ENCODE results near the gene CREB3L1. TPM values are rescaled to one million over a fixed set of nuclear protein-coding genes. Genes with fewer than 3 reads are reported as not detected.
"Not testable (repeated sequence)": the region's sequence is repeated elsewhere in the genome, so short reads cannot be mapped to it uniquely, and the experiment has no call there.

The CREB3L1 gene
- total RNA-seq, 5 donors from 2014 or later (not counting 1 experiment from before 2014, with no cell fraction given), result 0.38 to 0.72 (median 0.38) TPM; not detected in 2

GRCh38 chr11:46251954-46252353 is 25.5 kb upstream of the CREB3L1 start:
- Mint-ChIP-seq H3K4me1 (no peaks in the 10 kb centered on the region), H3K4me3 (no peak overlapping the region), H3K9me3 (no peaks in the 10 kb centered on the region), H3K36me3 (no peaks in the 10 kb centered on the region), H3K27me3 (no peaks in the 10 kb centered on the region), H3K27ac (no peak overlapping the region)
- DNase-seq (peak in 1 of 35 experiments; percentile 17), ATAC-seq (replicated peaks in 1 of 4) (no peak)
- H3K4me1 ChIP-seq (ENCODE audit: control insufficient read depth in 1 of 2, extremely low read depth in 1 of 2, insufficient read depth in 2 of 2, low read length in 2 of 2), result no peaks in the 10 kb centered on the region
- POLR2A ChIA-PET, result no interaction called here
- H3K36me3 ChIP-seq (ENCODE audit: control insufficient read depth in 2 of 2, extremely low read depth in 1 of 2, insufficient read depth in 1 of 2, low read length in 1 of 2), result no peaks in the 10 kb centered on the region
- H3K4me3 ChIP-seq (ENCODE audit: control insufficient read depth in 1 of 2, extremely low read depth in 1 of 2, low read length in 1 of 2), result no peak overlapping the region
- H3K9me3 ChIP-seq, result no peaks in the 10 kb centered on the region
- H3K27ac ChIP-seq (ENCODE audit: low read length), result no peak overlapping the region
- WGBS (ENCODE audit: insufficient coverage), result 66% methylated on average over 6 of the region's 6 CpGs
- CTCF ChIA-PET, result interaction anchor here in 1 of 2 donors (0.5 kb wide), 1 partner anchor 22 kb away, joined by 8 read pairs; no protein-coding TSS in a partner anchor
- H3K27me3 ChIP-seq (replicated peaks in 1 of 2; ENCODE audit: control insufficient read depth in 2 of 2, extremely low read depth in 1 of 2, insufficient read depth in 2 of 2, low read length in 1 of 2), result peaks cover 0 to 25% of the 10 kb centered on the region in 2 experiments

GRCh38 chr11:46252373-46252914 is 25.0 kb upstream of the CREB3L1 start:
- H3K27me3 Mint-ChIP-seq, result no peaks in the 10 kb centered on the region
- Histone ChIP-seq H3K36me3 (ENCODE audit: control insufficient read depth in 2 of 2, extremely low read depth in 1 of 2, insufficient read depth in 1 of 2, low read length in 1 of 2) (no peaks in the 10 kb centered on the region), H3K4me1 (ENCODE audit: control insufficient read depth in 1 of 2, extremely low read depth in 1 of 2, insufficient read depth in 2 of 2, low read length in 2 of 2) (no peaks in the 10 kb centered on the region), H3K4me3 (ENCODE audit: control insufficient read depth in 1 of 2, extremely low read depth in 1 of 2, low read length in 1 of 2) (no peak overlapping the region), H3K27ac (ENCODE audit: low read length) (no peak overlapping the region), H3K27me3 (replicated peaks in 1 of 2; ENCODE audit: control insufficient read depth in 2 of 2, extremely low read depth in 1 of 2, insufficient read depth in 2 of 2, low read length in 1 of 2) (peaks cover 0 to 25% of the 10 kb centered on the region in 2 experiments), H3K9me3 (no peaks in the 10 kb centered on the region)
- H3K27ac Mint-ChIP-seq, result no peak overlapping the region
- H3K4me3 Mint-ChIP-seq, result no peak overlapping the region
- ChIA-PET POLR2A (no interaction called here), CTCF (interaction anchor here in 1 of 2 donors (0.7 kb wide), 1 partner anchor 284 kb away, joined by 3 read pairs; no protein-coding TSS in a partner anchor)
- no peak for DNase-seq
- H3K4me1 Mint-ChIP-seq, result no peaks in the 10 kb centered on the region
- no peaks in the 10 kb centered on the region for H3K36me3 Mint-ChIP-seq
- H3K9me3 Mint-ChIP-seq, result no peaks in the 10 kb centered on the region
- no peak for ATAC-seq (replicated peaks in 1 of 4)
- 83% methylated on average over 3 of the region's 10 CpGs for WGBS (ENCODE audit: insufficient coverage)

DNA sequence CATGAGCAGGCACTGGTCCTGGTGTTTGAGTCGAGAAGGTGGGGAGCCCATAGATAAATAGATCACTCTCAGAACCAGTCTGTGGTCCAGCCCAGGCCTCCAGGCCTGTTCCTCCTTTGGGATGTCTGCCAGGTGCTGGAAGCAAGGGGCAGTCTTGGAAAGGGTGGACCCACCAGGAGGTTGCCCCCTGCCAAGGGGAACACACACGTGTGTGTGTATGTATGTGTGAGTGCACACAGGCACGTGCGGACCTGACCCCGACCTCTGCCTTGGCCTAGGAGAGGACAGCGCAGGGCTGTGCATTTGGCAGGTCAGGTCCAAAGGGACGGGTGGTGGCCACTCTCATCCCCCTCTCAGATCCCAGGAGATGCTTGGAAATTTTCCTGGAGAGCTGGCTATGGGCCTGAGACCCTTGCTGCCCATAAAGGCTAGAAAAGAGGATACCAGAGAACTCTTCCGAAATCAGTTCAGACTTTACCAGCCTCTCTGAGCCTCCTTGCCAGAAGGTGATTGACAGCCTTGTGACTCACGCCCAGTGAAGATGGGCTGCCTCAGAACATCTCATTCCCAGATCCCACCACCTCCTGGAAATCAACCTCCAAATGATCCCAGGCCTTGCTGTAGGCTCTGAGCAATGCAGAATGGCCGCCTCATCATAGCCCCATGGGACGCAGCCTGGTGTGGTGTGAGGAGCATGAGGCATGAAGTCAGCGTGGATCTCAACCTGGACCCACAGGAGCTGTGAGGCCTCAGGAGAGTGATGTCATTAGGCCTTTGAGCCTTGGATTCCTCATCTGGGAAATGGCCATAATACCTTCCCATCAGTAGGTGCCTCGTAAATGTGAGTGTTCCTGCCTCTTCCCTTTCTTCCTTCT is 24.0 kb upstream of the CREB3L1 start:
- ChIA-PET CTCF (interaction anchor here in 1 of 2 donors (0.7 kb wide), 1 partner anchor 283 kb away, joined by 3 read pairs; no protein-coding TSS in a partner anchor), POLR2A (no interaction called here)
- Mint-ChIP-seq H3K9me3 (no peaks in the 10 kb centered on the region), H3K4me3 (no peak overlapping the region), H3K27me3 (no peaks in the 10 kb centered on the region), H3K4me1 (no peaks in the 10 kb centered on the region), H3K36me3 (no peaks in the 10 kb centered on the region), H3K27ac (no peak overlapping the region)
- 88% methylated on average over 9 of the region's 13 CpGs for WGBS (ENCODE audit: insufficient coverage)
- Histone ChIP-seq H3K27ac (ENCODE audit: low read length) (no peak overlapping the region), H3K4me3 (ENCODE audit: control insufficient read depth in 1 of 2, extremely low read depth in 1 of 2, low read length in 1 of 2) (no peak overlapping the region), H3K27me3 (replicated peaks in 1 of 2; ENCODE audit: control insufficient read depth in 2 of 2, extremely low read depth in 1 of 2, insufficient read depth in 2 of 2, low read length in 1 of 2) (peaks cover 0 to 25% of the 10 kb centered on the region in 2 experiments), H3K9me3 (no peaks in the 10 kb centered on the region), H3K4me1 (ENCODE audit: control insufficient read depth in 1 of 2, extremely low read depth in 1 of 2, insufficient read depth in 2 of 2, low read length in 2 of 2) (no peaks in the 10 kb centered on the region), H3K36me3 (ENCODE audit: control insufficient read depth in 2 of 2, extremely low read depth in 1 of 2, insufficient read depth in 1 of 2, low read length in 1 of 2) (no peaks in the 10 kb centered on the region)
- DNase-seq (no peak), ATAC-seq (replicated peaks in 1 of 4) (no peak)

DNA sequence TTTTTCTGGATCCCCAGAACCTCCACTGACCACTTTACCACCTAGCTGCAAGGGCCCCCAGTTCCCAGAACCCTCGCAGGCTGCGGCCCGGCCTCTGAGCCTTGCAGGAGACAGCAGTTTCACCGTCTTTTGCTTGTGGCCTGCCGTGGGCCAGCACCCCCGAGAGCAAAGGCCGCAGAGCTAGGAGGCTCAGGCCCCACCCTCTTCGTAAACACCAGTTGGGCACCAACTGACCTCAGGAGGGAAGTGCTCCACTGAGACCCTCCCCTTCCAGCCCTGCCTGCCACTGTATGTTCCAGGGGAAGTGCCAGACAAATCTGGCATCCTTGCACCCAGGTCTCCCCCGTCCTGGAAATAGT is 23.4 kb upstream of the CREB3L1 start:
- Histone ChIP-seq H3K27ac (ENCODE audit: low read length) (no peak overlapping the region), H3K9me3 (no peaks in the 10 kb centered on the region), H3K4me3 (ENCODE audit: control insufficient read depth in 1 of 2, extremely low read depth in 1 of 2, low read length in 1 of 2) (no peak overlapping the region), H3K36me3 (ENCODE audit: control insufficient read depth in 2 of 2, extremely low read depth in 1 of 2, insufficient read depth in 1 of 2, low read length in 1 of 2) (no peaks in the 10 kb centered on the region), H3K4me1 (ENCODE audit: control insufficient read depth in 1 of 2, extremely low read depth in 1 of 2, insufficient read depth in 2 of 2, low read length in 2 of 2) (no peaks in the 10 kb centered on the region), H3K27me3 (replicated peaks in 1 of 2; ENCODE audit: control insufficient read depth in 2 of 2, extremely low read depth in 1 of 2, insufficient read depth in 2 of 2, low read length in 1 of 2) (peaks cover 0 to 25% of the 10 kb centered on the region in 2 experiments)
- H3K27ac Mint-ChIP-seq, result no peak overlapping the region
- H3K36me3 Mint-ChIP-seq, result no peaks in the 10 kb centered on the region
- H3K4me1 Mint-ChIP-seq, result no peaks in the 10 kb centered on the region
- no peak for ATAC-seq (replicated peaks in 1 of 4)
- ChIA-PET CTCF (no interaction called here), POLR2A (no interaction called here)
- H3K9me3 Mint-ChIP-seq, result no peaks in the 10 kb centered on the region
- WGBS (ENCODE audit: insufficient coverage), result 90% methylated on average over 8 of the region's 9 CpGs
- H3K27me3 Mint-ChIP-seq, result no peaks in the 10 kb centered on the region
- no peak for DNase-seq
- H3K4me3 Mint-ChIP-seq, result no peak overlapping the region

DNA sequence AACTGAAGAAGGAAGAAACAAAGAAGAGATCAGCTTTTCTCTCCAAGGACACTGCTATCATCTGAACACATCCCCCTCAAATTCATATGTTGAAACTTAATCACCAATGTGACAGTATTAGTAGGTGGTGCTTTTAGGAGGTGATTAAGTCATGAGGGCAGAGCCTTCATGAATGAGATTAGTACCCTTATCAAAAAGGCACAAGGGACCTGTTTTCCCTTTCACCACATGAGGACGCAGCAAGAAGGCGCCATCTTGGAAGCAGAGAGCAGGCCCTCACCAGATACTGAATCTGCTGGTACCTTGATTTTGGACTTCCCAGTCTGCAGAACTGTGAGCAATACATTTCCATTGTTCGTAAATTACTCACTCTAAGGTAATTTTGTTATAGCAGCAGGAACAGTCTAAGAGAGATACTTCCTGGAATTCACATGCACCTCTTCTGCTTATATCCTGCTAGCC is 20.9 kb upstream of the CREB3L1 start:
- no peak overlapping the region for H3K27ac Mint-ChIP-seq
- H3K4me3 ChIP-seq (ENCODE audit: control insufficient read depth in 1 of 2, extremely low read depth in 1 of 2, low read length in 1 of 2), result no peak overlapping the region
- peaks cover 0 to 29% of the 10 kb centered on the region in 2 experiments for H3K27me3 ChIP-seq (replicated peaks in 1 of 2; ENCODE audit: control insufficient read depth in 2 of 2, extremely low read depth in 1 of 2, insufficient read depth in 2 of 2, low read length in 1 of 2)
- H3K4me1 ChIP-seq (ENCODE audit: control insufficient read depth in 1 of 2, extremely low read depth in 1 of 2, insufficient read depth in 2 of 2, low read length in 2 of 2), result no peaks in the 10 kb centered on the region
- no peaks in the 10 kb centered on the region for H3K9me3 ChIP-seq
- WGBS (ENCODE audit: insufficient coverage), result 85% methylated on average over 2 of the region's 3 CpGs
- H3K27me3 Mint-ChIP-seq, result no peaks in the 10 kb centered on the region
- CTCF ChIA-PET, result no interaction called here
- no peaks in the 10 kb centered on the region for H3K36me3 ChIP-seq (ENCODE audit: control insufficient read depth in 2 of 2, extremely low read depth in 1 of 2, insufficient read depth in 1 of 2, low read length in 1 of 2)
- H3K36me3 Mint-ChIP-seq, result no peaks in the 10 kb centered on the region
- POLR2A ChIA-PET, result no interaction called here
- no peak overlapping the region for H3K4me3 Mint-ChIP-seq
- H3K9me3 Mint-ChIP-seq, result no peaks in the 10 kb centered on the region
- no peaks in the 10 kb centered on the region for H3K4me1 Mint-ChIP-seq
- no peak overlapping the region for H3K27ac ChIP-seq (ENCODE audit: low read length)
- DNase-seq, result no peak
- ATAC-seq (replicated peaks in 1 of 4), result no peak

- H3K36me3 ChIP-seq (ENCODE audit: control insufficient read depth in 2 of 2, extremely low read depth in 1 of 2, insufficient read depth in 1 of 2, low read length in 1 of 2); H3K4me1 ChIP-seq (ENCODE audit: control insufficient read depth in 1 of 2, extremely low read depth in 1 of 2, insufficient read depth in 2 of 2, low read length in 2 of 2); H3K27ac ChIP-seq (ENCODE audit: low read length); H3K27me3 ChIP-seq (replicated peaks in 1 of 2; ENCODE audit: control insufficient read depth in 2 of 2, extremely low read depth in 1 of 2, insufficient read depth in 2 of 2, low read length in 1 of 2); H3K27me3 Mint-ChIP-seq; H3K9me3 ChIP-seq; POLR2A ChIA-PET; H3K9me3 Mint-ChIP-seq; H3K27ac Mint-ChIP-seq; ATAC-seq (replicated peaks in 1 of 4); DNase-seq; H3K36me3 Mint-ChIP-seq; H3K4me3 Mint-ChIP-seq; H3K4me1 Mint-ChIP-seq; H3K4me3 ChIP-seq (ENCODE audit: control insufficient read depth in 1 of 2, extremely low read depth in 1 of 2, low read length in 1 of 2): not testable (repeated sequence)
- CTCF ChIA-PET, result interaction anchor here (0.6 kb wide), 2 partner anchors 18 to 383 kb away, joined by 4 read pairs; no protein-coding TSS in a partner anchor
- WGBS (ENCODE audit: insufficient coverage), result 94% methylated on average over 3 of the region's 5 CpGs
Measured at GRCh38 chr11:46259347-46259746, 18.1 kb upstream of the CREB3L1 start.

All from T-cell (primary cell).